GM12875 (cell line): Measurements from ENCODE around the gene MGME1.

Experiments used
- H3K4me3 ChIP-seq: one replicate; pipeline ENCODE4 v1.5.1; 2011; ENCODE audit warnings: low read depth, low read length, control low read depth
- CTCF ChIP-seq: IDR thresholded peaks from 2 replicates; pipeline ENCODE4 v1.5.1; 2011; ENCODE audit warnings: low read depth, mild to moderate bottlenecking, control low read depth, inconsistent platforms, low read length, moderate library complexity, borderline replicate concordance; ENCODE audit not compliant: insufficient read depth

Gene MGME1

GRCh38 chr20:17947474-17947815, 21.4 kb upstream of the MGME1 start:
- no peak overlapping the region for H3K4me3 ChIP-seq
- no peak for TF ChIP-seq CTCF

DNA sequence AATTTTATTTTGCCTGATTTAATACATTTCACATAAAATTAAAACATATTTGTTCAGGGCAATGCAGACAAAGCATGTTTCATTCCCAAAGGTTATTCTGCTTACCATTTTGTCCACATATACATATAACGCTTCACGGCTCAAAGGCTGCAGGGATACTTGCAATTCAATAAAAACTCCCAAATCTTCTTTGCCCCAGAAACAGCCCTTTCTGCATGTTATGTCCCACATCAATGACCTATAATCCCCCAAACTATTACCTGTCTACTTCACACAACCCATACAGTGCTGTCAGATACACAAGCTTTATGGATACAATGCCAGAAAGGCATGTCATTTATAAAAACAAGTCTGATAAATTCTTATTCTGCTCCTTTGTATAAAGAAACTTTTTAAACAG, 20.4 kb upstream of the MGME1 start:
- no peak for TF ChIP-seq CTCF
- H3K4me3 ChIP-seq = no peak overlapping the region

GRCh38 chr20:17949899-17950298, 18.9 kb upstream of the MGME1 start:
- H3K4me3 ChIP-seq = no peak overlapping the region
- no peak for TF ChIP-seq CTCF

GRCh38 chr20:17950670-17951069, 18.1 kb upstream of the MGME1 start:
- TF ChIP-seq CTCF = no peak
- no peak overlapping the region for H3K4me3 ChIP-seq

DNA sequence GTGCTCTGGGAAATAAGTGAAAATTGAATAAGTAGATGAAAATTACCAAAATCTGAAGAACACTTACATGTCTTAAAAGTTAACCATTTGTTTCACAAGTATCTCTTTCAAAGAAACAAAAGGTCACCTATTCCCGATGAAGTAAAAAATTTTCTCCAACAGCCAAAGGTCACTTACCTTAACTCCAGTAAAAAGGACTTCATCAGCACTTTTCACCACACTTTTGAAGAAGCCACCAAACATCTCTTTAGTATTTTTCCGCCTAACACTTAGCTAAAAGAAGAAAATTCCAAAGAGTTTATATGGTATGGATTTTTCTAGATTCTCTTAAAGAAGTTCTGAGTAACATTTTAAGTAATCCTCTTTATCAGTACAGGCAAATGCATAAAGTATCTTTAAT, 17.5 kb upstream of the MGME1 start:
- no peak overlapping the region for H3K4me3 ChIP-seq
- no peak for TF ChIP-seq CTCF

- H3K4me3 ChIP-seq = no peak overlapping the region
- no peak for TF ChIP-seq CTCF
These were observed 15.8 kb upstream of the MGME1 start for GRCh38 chr20:17952692-17953684.

DNA sequence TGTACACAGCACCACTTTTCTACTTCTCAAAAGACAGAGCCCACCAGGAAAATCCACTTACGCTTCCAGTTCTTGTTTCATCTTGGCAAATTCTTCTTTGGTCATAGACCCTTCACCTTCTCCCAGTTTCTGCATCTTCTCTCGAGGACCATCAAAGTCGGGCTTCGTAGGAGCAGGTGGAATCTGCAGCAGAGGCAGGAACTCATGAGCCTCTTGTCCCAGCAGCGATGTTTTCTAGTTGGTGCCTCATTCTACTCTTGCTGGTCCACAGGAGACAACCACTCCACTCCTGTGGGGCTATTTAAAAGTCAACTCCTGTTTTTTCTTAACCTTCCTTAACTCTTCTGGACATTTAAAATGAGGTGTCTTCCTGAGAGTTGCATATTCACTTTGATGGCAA, 14.9 kb upstream of the MGME1 start:
- no peak for TF ChIP-seq CTCF

More for the DNA sequence above, 14.9 kb upstream of the MGME1 start:
- no peak overlapping the region for H3K4me3 ChIP-seq
